ENCODE measurements around the gene WDR59. TPM values are rescaled to one million over a fixed set of nuclear protein-coding genes. Genes with fewer than 3 reads are reported as not detected.
A peak's percentile ranks its signal among the peaks of the same experiment; 100 is the strongest.

Gene WDR59
- total RNA-seq, 2 donors from 2014 or later, result 105 to 110 TPM

DNA sequence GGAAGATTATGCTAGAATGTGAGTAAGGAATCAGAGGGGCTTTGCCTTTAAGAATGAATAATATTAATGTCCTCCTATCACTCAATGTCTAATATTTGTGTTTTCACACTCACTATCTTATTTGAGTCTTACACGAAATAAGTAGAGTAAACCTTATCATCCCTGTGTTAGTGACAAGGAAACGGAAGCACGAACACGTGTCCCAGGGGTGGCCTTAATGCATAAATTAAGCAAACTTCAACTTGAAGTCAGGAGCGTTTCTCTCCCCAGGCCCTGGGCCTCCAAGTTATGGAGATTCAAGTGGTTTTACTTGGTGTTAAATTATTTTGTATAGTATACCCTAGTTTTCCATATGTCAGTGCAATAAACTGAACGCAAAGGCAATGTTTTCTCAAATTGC is 96.0 kb downstream of the WDR59 start:
- H3K9ac ChIP-seq (ENCODE audit: extremely low read depth, low read length, poor library complexity, severe bottlenecking), result no peak overlapping the region
- H3K4me3 ChIP-seq (ENCODE audit: low read length), result no peak overlapping the region
- Mint-ChIP-seq H3K27me3 (ENCODE audit: insufficient read depth) (no peaks in the 10 kb centered on the region), H3K9me3 (no peaks in the 10 kb centered on the region), H3K27ac (no peak overlapping the region), H3K4me1 (no peaks in the 10 kb centered on the region), H3K36me3 (ENCODE audit: low read depth) (peaks cover 81% of the 10 kb centered on the region), H3K4me3 (no peak overlapping the region)
- no peak for TF ChIP-seq CTCF (conservative IDR thresholded peaks at IDR 0.05)
- no peaks in the 10 kb centered on the region for H3K27me3 ChIP-seq (ENCODE audit: control insufficient read depth, insufficient read depth, low read length, poor library complexity, severe bottlenecking)
- WGBS, 2 experiments (ENCODE audit: insufficient coverage in 1 of 2, insufficient read length in 1 of 2), result 96 to 97% methylated on average over 5 to 6 of the region's 6 CpGs
- no peak overlapping the region for H3K27ac ChIP-seq (ENCODE audit: low read depth, low read length)
- H3K36me3 ChIP-seq (ENCODE audit: control insufficient read depth, insufficient read depth, low read length), result peaks cover 84% of the 10 kb centered on the region
- no peaks in the 10 kb centered on the region for H3K9me3 ChIP-seq (ENCODE audit: control insufficient read depth, low read length)
- no peak for DNase-seq
- H3K4me1 ChIP-seq (ENCODE audit: control insufficient read depth, insufficient read depth, low read length), result no peaks in the 10 kb centered on the region

GRCh38 chr16:74888232-74888862 is 96.6 kb downstream of the WDR59 start:
- WGBS, 2 experiments (ENCODE audit: insufficient coverage in 1 of 2, insufficient read length in 1 of 2), result 96 to 99% methylated on average over 11 to 13 of the region's 13 CpGs
- Histone ChIP-seq H3K36me3 (ENCODE audit: control insufficient read depth, insufficient read depth, low read length) (peaks cover 82% of the 10 kb centered on the region), H3K9ac (ENCODE audit: extremely low read depth, low read length, poor library complexity, severe bottlenecking) (no peak overlapping the region), H3K4me3 (ENCODE audit: low read length) (no peak overlapping the region), H3K27me3 (ENCODE audit: control insufficient read depth, insufficient read depth, low read length, poor library complexity, severe bottlenecking) (no peaks in the 10 kb centered on the region), H3K4me1 (ENCODE audit: control insufficient read depth, insufficient read depth, low read length) (no peaks in the 10 kb centered on the region), H3K27ac (ENCODE audit: low read depth, low read length) (no peak overlapping the region), H3K9me3 (ENCODE audit: control insufficient read depth, low read length) (no peaks in the 10 kb centered on the region)
- no peak for DNase-seq
- Mint-ChIP-seq H3K27ac (peak overlapping the region; percentile 54), H3K27me3 (ENCODE audit: insufficient read depth) (no peaks in the 10 kb centered on the region), H3K4me1 (no peaks in the 10 kb centered on the region), H3K36me3 (ENCODE audit: low read depth) (peaks cover 82% of the 10 kb centered on the region), H3K4me3 (no peak overlapping the region), H3K9me3 (no peaks in the 10 kb centered on the region)
- TF ChIP-seq CTCF (conservative IDR thresholded peaks at IDR 0.05), result no peak

DNA sequence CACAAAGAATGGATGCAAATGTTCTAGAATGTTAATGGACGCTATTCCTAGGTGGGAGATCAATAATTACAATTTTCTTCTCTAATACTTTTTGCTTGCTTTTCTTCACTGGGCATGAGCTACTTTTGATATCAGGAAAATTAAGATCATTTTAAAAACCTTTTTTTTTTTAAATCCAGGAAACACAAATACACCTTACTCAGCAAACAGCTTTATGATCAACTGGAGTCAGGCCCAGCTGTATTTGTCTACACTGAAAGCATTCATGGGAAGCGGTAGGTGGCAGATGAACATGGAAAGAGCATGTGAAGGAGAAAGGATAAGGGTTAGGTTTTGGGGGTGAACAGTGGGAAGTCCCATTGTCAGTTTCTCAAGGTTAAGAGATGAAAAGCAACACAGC is 97.8 kb downstream of the WDR59 start:
- 93 to 100% methylated on average over 1 to 2 of the region's 2 CpGs for WGBS, 2 experiments (ENCODE audit: insufficient coverage in 1 of 2, insufficient read length in 1 of 2)
- Mint-ChIP-seq H3K9me3 (no peaks in the 10 kb centered on the region), H3K27ac (no peak overlapping the region), H3K4me3 (no peak overlapping the region), H3K36me3 (ENCODE audit: low read depth) (peaks cover 77% of the 10 kb centered on the region), H3K27me3 (ENCODE audit: insufficient read depth) (no peaks in the 10 kb centered on the region), H3K4me1 (no peaks in the 10 kb centered on the region)
- no peak for DNase-seq
- Histone ChIP-seq H3K27ac (ENCODE audit: low read depth, low read length) (no peak overlapping the region), H3K36me3 (ENCODE audit: control insufficient read depth, insufficient read depth, low read length) (peaks cover 77% of the 10 kb centered on the region), H3K4me1 (ENCODE audit: control insufficient read depth, insufficient read depth, low read length) (no peaks in the 10 kb centered on the region), H3K9me3 (ENCODE audit: control insufficient read depth, low read length) (no peaks in the 10 kb centered on the region), H3K9ac (ENCODE audit: extremely low read depth, low read length, poor library complexity, severe bottlenecking) (no peak overlapping the region), H3K4me3 (ENCODE audit: low read length) (no peak overlapping the region), H3K27me3 (ENCODE audit: control insufficient read depth, insufficient read depth, low read length, poor library complexity, severe bottlenecking) (no peaks in the 10 kb centered on the region)
- TF ChIP-seq CTCF (conservative IDR thresholded peaks at IDR 0.05), result no peak
